MM.1S (cell line): ENCODE results near the gene C2orf80.
"Not testable (repeated sequence)": the region's sequence is repeated elsewhere in the genome, so short reads cannot be mapped to it uniquely, and the experiment has no call there.

Experiments
- DNase-seq: peaks from one replicate; pipeline ENCODE4 v3.0.0-alpha.2; 2015
- H2AFZ ChIP-seq: fragments of 300-600 bp; sonication (generic); 2 replicates; pipeline ENCODE4 v1.6.0; 2016; ENCODE audit warnings: antibody characterized with exemption, low read length
- H3F3A ChIP-seq: fragments of 300-600 bp; sonication (generic); 2 replicates; pipeline ENCODE4 v1.6.1; 2016; ENCODE audit warnings: mild to moderate bottlenecking, antibody characterized with exemption, low read length, moderate library complexity, mixed read lengths; ENCODE audit not compliant: insufficient read depth
- H3K27ac ChIP-seq: fragments of 300-600 bp; sonication (generic); 2 replicates; pipeline ENCODE4 v1.5.1; 2016; ENCODE audit warnings: mild to moderate bottlenecking, low read length
- H3K27me3 ChIP-seq: fragments of 300-600 bp; sonication (generic); replicated peaks from 2 replicates; pipeline ENCODE4 v1.6.0; 2016; ENCODE audit warnings: low read length; ENCODE audit not compliant: insufficient read depth
- H3K36me3 ChIP-seq: fragments of 300-600 bp; sonication (generic); replicated peaks from 2 replicates; pipeline ENCODE4 v1.6.1; 2016; ENCODE audit warnings: mild to moderate bottlenecking, low read length, mixed read lengths; ENCODE audit not compliant: insufficient read depth
- H3K4me1 ChIP-seq: fragments of 300-600 bp; sonication (generic); 2 replicates; pipeline ENCODE4 v1.6.1; 2016; ENCODE audit warnings: low read length, mixed read lengths
- H3K4me2 ChIP-seq: fragments of 300-600 bp; sonication (generic); 2 replicates; pipeline ENCODE4 v1.6.0; 2016; ENCODE audit warnings: low read depth, low read length
- H3K4me3 ChIP-seq: fragments of 300-600 bp; sonication (generic); 2 replicates; pipeline ENCODE4 v1.5.1; 2016; ENCODE audit warnings: low read length, mixed read lengths
- H3K79me2 ChIP-seq: fragments of 300-600 bp; sonication (generic); 2 replicates; pipeline ENCODE4 v1.6.1; 2016; ENCODE audit warnings: mixed run types, low read length, mixed read lengths
- H3K9ac ChIP-seq: fragments of 300-600 bp; sonication (generic); 2 replicates; pipeline ENCODE4 v1.6.1; 2016; ENCODE audit warnings: low read length, mixed read lengths
- H3K9me2 ChIP-seq: fragments of 300-600 bp; sonication (generic); replicated peaks from 2 replicates; pipeline ENCODE4 v1.6.1; 2016; ENCODE audit warnings: mild to moderate bottlenecking, low read length, mixed read lengths; ENCODE audit not compliant: insufficient read depth
- H3K9me3 ChIP-seq: fragments of 300-600 bp; sonication (generic); replicated peaks from 2 replicates; pipeline ENCODE4 v1.6.1; 2016; ENCODE audit warnings: mild to moderate bottlenecking, low read length, mixed read lengths; ENCODE audit not compliant: insufficient read depth
- H4K20me1 ChIP-seq: fragments of 300-600 bp; sonication (generic); 2 replicates; pipeline ENCODE4 v1.6.1; 2016; ENCODE audit warnings: mild to moderate bottlenecking, low read length, moderate library complexity, mixed read lengths; ENCODE audit not compliant: insufficient read depth
- EZH2 ChIP-seq: fragments of 300-600 bp; sonication (generic); optimal IDR thresholded peaks from 2 replicates; pipeline ENCODE3; 2017; ENCODE audit warnings: low read depth, mild to moderate bottlenecking, antibody characterized with exemption, low read length, mixed read lengths
- EZH2phosphoT487 ChIP-seq: fragments of 300-600 bp; sonication (generic); IDR thresholded peaks from 2 replicates; pipeline ENCODE4 v1.6.1; 2018; ENCODE audit warnings: antibody characterized with exemption, low read length
- TF ChIP-seq, protein P1 (sequence below): fragments of 300-600 bp; sonication (generic); IDR thresholded peaks from 2 replicates; pipeline ENCODE4 v1.5.1; 2016; ENCODE audit warnings: antibody characterized with exemption, low read length, mixed read lengths

The C2orf80 gene

DNA sequence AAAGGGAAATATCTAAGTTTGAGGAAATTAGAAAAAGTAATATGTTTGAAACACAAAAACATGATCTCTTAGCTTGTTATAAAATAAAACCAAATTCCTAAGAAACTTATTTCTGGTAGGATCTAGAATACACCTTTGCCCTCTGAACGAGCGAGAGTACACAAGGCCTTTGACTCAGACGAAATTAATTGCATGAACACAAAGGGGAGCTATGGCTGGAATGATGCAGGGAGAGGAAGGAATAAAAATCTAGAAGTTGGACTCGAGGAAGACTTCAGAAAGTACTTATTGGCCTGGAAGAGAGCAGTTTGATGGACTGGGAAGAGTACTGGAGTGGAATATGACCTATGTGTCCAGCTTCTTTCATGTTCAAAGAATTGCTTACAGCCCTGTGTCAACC lies 64.6 kb downstream of the C2orf80 start:
- no peak for DNase-seq
- H3K9ac ChIP-seq: no peak overlapping the region
- no peaks in the 10 kb centered on the region for H4K20me1 ChIP-seq
- H3K27me3 ChIP-seq: no peaks in the 10 kb centered on the region
- H3K27ac ChIP-seq: no peak overlapping the region
- no peaks in the 10 kb centered on the region for H3K9me3 ChIP-seq
- H3K4me3 ChIP-seq: no peak overlapping the region
- TF ChIP-seq EZH2 (no peak), EZH2phosphoT487 (no peak)
- TF ChIP-seq, protein P1, sequence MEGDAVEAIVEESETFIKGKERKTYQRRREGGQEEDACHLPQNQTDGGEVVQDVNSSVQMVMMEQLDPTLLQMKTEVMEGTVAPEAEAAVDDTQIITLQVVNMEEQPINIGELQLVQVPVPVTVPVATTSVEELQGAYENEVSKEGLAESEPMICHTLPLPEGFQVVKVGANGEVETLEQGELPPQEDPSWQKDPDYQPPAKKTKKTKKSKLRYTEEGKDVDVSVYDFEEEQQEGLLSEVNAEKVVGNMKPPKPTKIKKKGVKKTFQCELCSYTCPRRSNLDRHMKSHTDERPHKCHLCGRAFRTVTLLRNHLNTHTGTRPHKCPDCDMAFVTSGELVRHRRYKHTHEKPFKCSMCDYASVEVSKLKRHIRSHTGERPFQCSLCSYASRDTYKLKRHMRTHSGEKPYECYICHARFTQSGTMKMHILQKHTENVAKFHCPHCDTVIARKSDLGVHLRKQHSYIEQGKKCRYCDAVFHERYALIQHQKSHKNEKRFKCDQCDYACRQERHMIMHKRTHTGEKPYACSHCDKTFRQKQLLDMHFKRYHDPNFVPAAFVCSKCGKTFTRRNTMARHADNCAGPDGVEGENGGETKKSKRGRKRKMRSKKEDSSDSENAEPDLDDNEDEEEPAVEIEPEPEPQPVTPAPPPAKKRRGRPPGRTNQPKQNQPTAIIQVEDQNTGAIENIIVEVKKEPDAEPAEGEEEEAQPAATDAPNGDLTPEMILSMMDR: no peak
- H3K36me3 ChIP-seq: no peaks in the 10 kb centered on the region
- H2AFZ ChIP-seq: no peak overlapping the region
- H3F3A ChIP-seq: no peaks in the 10 kb centered on the region
- no peaks in the 10 kb centered on the region for H3K9me2 ChIP-seq
- H3K4me1 ChIP-seq: no peaks in the 10 kb centered on the region
- H3K4me2 ChIP-seq: no peak overlapping the region
- no peaks in the 10 kb centered on the region for H3K79me2 ChIP-seq

DNA sequence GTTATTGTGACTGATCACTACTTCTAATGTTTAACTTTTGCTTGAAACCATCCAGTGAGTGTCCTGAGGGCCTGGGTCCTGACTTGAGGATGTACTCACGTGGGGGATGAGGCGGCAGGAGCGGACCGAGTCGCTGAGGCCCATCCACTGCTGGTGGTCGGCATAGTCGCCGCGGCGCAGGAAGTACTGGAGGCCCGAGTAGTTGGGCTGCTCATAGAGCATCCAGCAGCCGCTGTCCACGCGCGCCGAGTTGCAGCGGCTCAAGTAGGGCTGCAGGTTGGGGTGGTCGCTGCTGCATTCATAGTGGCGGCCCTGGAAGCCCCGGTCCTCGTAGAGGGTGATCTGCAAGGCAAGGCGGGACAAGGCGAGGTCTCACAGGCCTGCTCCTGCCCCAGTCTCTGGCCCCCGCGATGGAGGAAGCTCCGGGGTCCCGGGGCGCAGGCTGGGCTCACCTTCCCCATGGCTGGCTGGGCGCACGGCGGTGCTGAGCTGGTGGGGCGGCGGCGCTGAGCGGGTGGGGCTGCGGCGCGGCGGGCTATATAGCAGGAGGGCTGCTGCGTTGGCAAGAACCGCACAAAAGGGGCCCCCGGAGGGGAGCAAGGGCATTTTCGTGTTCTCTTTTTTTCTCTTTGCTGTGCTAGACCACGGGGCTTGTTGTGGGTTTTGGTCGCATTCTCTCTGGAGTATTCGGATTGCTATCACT lies 65.7 kb downstream of the C2orf80 start, which contains the start of gene CRYGD:
Gene CRYGD (minus strand): TSS at position 512 of the 703 bp plus-strand sequence. CDS start 51 bp downstream, at position 461.
- H3K4me3 ChIP-seq, H3K4me2 ChIP-seq, H3K9ac ChIP-seq, H3K79me2 ChIP-seq, H3F3A ChIP-seq, H3K36me3 ChIP-seq, H3K4me1 ChIP-seq, H3K9me2 ChIP-seq, H3K27ac ChIP-seq, H3K9me3 ChIP-seq, H2AFZ ChIP-seq, DNase-seq, H3K27me3 ChIP-seq, H4K20me1 ChIP-seq: not testable (repeated sequence)

DNA sequence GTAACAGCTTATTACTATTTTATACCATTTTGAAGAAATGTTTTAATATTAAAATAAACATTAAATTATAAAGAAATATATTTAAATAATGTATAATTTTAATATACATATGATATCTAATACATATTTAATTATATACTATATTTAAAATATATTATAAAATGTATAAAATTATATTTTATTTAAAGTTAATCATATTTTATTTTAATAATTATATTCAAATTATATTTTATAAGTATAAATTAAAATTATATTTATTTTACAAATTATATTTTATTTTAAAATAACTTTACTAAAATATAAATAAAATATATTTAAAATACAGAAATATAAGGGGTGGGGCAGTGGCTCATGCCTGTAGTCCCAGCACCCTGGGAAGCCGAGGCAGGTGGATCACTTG lies 67.6 kb downstream of the C2orf80 start:
- H3F3A ChIP-seq: no peaks in the 10 kb centered on the region
- H2AFZ ChIP-seq: no peak overlapping the region
- H3K79me2 ChIP-seq: no peaks in the 10 kb centered on the region
- no peaks in the 10 kb centered on the region for H3K27me3 ChIP-seq
- no peaks in the 10 kb centered on the region for H3K9me3 ChIP-seq
- H3K9ac ChIP-seq: no peak overlapping the region
- no peak overlapping the region for H3K4me2 ChIP-seq
- TF ChIP-seq, protein P1: no peak
- TF ChIP-seq EZH2: no peak
- TF ChIP-seq EZH2phosphoT487: no peak
- H4K20me1 ChIP-seq: no peaks in the 10 kb centered on the region
- H3K4me3 ChIP-seq: no peak overlapping the region
- H3K9me2 ChIP-seq: no peaks in the 10 kb centered on the region
- DNase-seq: no peak
- no peaks in the 10 kb centered on the region for H3K4me1 ChIP-seq
- no peaks in the 10 kb centered on the region for H3K36me3 ChIP-seq
- H3K27ac ChIP-seq: no peak overlapping the region

DNA sequence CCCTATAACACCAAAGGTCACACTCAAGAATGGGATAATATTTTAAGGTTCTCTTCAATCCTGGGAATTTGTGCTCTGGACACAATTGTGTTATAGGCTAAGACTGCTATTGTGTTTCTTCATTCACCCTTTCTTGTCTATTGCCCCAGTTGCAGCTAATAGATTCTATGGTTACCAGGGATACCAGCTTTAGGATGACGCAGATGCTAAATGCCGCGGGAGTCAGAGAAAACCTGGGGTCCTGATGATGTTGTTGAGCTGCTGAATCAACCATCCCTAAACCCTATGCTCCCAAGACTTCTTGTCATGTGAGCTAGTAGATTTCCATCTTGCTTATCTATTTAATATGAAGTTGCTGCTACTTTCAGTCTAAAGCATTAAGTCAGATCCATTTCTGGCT lies 70.9 kb downstream of the C2orf80 start:
- Histone ChIP-seq H3K79me2 (no peaks in the 10 kb centered on the region), H3K9me3 (no peaks in the 10 kb centered on the region), H3K27ac (no peak overlapping the region)

DNA sequence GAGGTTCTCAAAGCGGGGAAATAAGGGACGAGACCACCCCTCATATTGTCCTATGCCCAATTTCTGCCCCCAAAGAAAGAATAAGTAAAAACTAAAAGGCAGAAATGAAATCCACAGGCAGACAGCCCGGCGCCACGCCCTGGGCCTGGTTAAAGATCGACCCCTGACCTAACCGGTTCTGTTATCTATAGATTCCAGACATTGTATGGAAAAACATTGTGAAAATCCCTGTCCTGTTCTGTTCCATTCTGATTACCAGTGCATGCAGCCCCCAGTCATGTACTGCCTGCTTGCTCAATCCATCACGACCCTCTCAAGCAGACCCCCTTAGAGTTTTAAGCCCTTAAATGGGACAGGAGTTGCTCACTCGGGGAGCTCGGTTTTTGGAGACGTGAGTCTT lies 72.4 kb downstream of the C2orf80 start:
- not testable (repeated sequence) for DNase-seq, H3K9me3 ChIP-seq, H3K36me3 ChIP-seq, H3K4me1 ChIP-seq, H3F3A ChIP-seq, H4K20me1 ChIP-seq, H3K27me3 ChIP-seq, H3K9ac ChIP-seq, H3K4me2 ChIP-seq, H3K27ac ChIP-seq, H2AFZ ChIP-seq, H3K79me2 ChIP-seq, H3K4me3 ChIP-seq, H3K9me2 ChIP-seq

More for the DNA sequence above, 70.9 kb downstream of the C2orf80 start:
- no peak for DNase-seq
- H3K9ac ChIP-seq: no peak overlapping the region
- no peak overlapping the region for H3K4me2 ChIP-seq
- H3K4me1 ChIP-seq: no peaks in the 10 kb centered on the region
- H3K36me3 ChIP-seq: no peaks in the 10 kb centered on the region
- no peak for TF ChIP-seq EZH2phosphoT487
- TF ChIP-seq, protein P1: no peak
- no peak for TF ChIP-seq EZH2
- H3K4me3 ChIP-seq: no peak overlapping the region
- no peak overlapping the region for H2AFZ ChIP-seq
- no peaks in the 10 kb centered on the region for H3K9me2 ChIP-seq
- H4K20me1 ChIP-seq: no peaks in the 10 kb centered on the region
- H3F3A ChIP-seq: no peaks in the 10 kb centered on the region
- no peaks in the 10 kb centered on the region for H3K27me3 ChIP-seq
